ENCODE results near the gene SLC49A3.

- TF ChIP-seq CTCF (IDR thresholded peaks at IDR 0.05) (no peak), EZH2 (IDR thresholded peaks at IDR 0.05) (no peak)
These were observed 37.4 kb upstream of the SLC49A3 start for GRCh38 chr4:726235-726787.
